Measurements from ENCODE around the gene LDLRAD3. TPM values are rescaled to one million over a fixed set of nuclear protein-coding genes. Genes with fewer than 3 reads are reported as not detected.

Gene LDLRAD3
- total RNA-seq, 1 experiment from 2014 or later = 12.1 TPM

- H3K14ac ChIP-seq (ENCODE audit: insufficient read depth, low read length) = no peak overlapping the region
- H3K18ac ChIP-seq (ENCODE audit: insufficient read length, low read depth, low read length) = no peak overlapping the region
- no peak overlapping the region for H3K4me2 ChIP-seq (ENCODE audit: insufficient read depth, insufficient read length, low read length)
- H3K9me3 ChIP-seq (ENCODE audit: control insufficient read depth, low read depth, low read length) = no peaks in the 10 kb centered on the region
- H2BK12ac ChIP-seq (ENCODE audit: insufficient read length, low read depth, low read length) = no peak overlapping the region
- H4K5ac ChIP-seq (ENCODE audit: insufficient read length, low read depth, low read length) = no peak overlapping the region
- no peak overlapping the region for H2BK5ac ChIP-seq (ENCODE audit: insufficient read length, low read length)
- no peak overlapping the region for H4K91ac ChIP-seq (ENCODE audit: insufficient read length, low read depth, low read length)
- Mint-ChIP-seq H3K9me3 (no peaks in the 10 kb centered on the region), H3K27ac (no peak overlapping the region), H3K36me3 (ENCODE audit: insufficient read depth in 1 of 3, low read depth in 3 of 3) (no peaks in the 10 kb centered on the region), H3K4me1 (peaks cover 11 to 14% of the 10 kb centered on the region in 2 experiments), H3K4me3 (no peak overlapping the region), H3K27me3 (ENCODE audit: low read depth) (peaks cover 22% of the 10 kb centered on the region)
- no peak for DNase-seq
- no CpG with 5 or more reads among the region's 9 CpGs for WGBS (ENCODE audit: extremely low coverage, insufficient read length, low lambda C conversion rate)
- no peak overlapping the region for H4K8ac ChIP-seq (replicated peaks; ENCODE audit: insufficient read length, low read depth, low read length)
- TF ChIP-seq CTCF (conservative IDR thresholded peaks at IDR 0.05) = no peak
- 0 out of 2 replicates have a peak, but pooled peaks cover 2% of the 10 kb centered on the region for H3K79me2 ChIP-seq (ENCODE audit: insufficient read depth, low read length)
- H3K4ac ChIP-seq (ENCODE audit: low read depth, low read length) = no peak overlapping the region
- no peak overlapping the region for H2BK20ac ChIP-seq (ENCODE audit: low read depth, low read length, poor library complexity, severe bottlenecking)
- H3K23ac ChIP-seq (ENCODE audit: insufficient read length, low read depth, low read length) = no peak overlapping the region
- no peak overlapping the region for H3K27ac ChIP-seq (ENCODE audit: insufficient read length, low read depth, low read length)
- H2BK15ac ChIP-seq (ENCODE audit: low read depth, low read length) = no peak overlapping the region
- H2BK120ac ChIP-seq (ENCODE audit: low read depth, low read length, poor library complexity, severe bottlenecking) = no peak overlapping the region
- H4K20me1 ChIP-seq (ENCODE audit: control insufficient read depth, insufficient read depth, insufficient read length) = no peaks in the 10 kb centered on the region
- H2AK5ac ChIP-seq (ENCODE audit: insufficient read length, low read length) = no peak overlapping the region
- H3K56ac ChIP-seq (ENCODE audit: insufficient read length, low read depth, low read length) = no peak overlapping the region
- no peaks in the 10 kb centered on the region for H3K4me1 ChIP-seq (ENCODE audit: insufficient read depth, low read length)
- H3K23me2 ChIP-seq (ENCODE audit: insufficient read length, low read depth, low read length, poor library complexity, severe bottlenecking) = no peaks in the 10 kb centered on the region
- no peaks in the 10 kb centered on the region for H3K27me3 ChIP-seq (ENCODE audit: insufficient read depth, low read length)
- H3K79me1 ChIP-seq (ENCODE audit: insufficient read depth, low read depth, low read length, poor library complexity, severe bottlenecking) = no peaks in the 10 kb centered on the region
- no peak overlapping the region for H3T11ph ChIP-seq (ENCODE audit: low read length)
- H3K9ac ChIP-seq (ENCODE audit: extremely low read depth, insufficient read length, low read length) = no peak overlapping the region
- H2AFZ ChIP-seq (ENCODE audit: low read length) = no peak overlapping the region
Observed at GRCh38 chr11:36264011-36264972, 320.4 kb downstream of the LDLRAD3 start.
